ENCODE data around the gene OXCT1. TPM values are rescaled to one million over a fixed set of nuclear protein-coding genes. Genes with fewer than 3 reads are reported as not detected.

The OXCT1 gene
- 50.7 and 55.0 TPM in 2 replicates for total RNA-seq

GRCh38 chr5:41869724-41870626, at the start of gene OXCT1:
OXCT1 (minus strand) TSS chr5:41870425; CDS start chr5:41870358, 67 bp downstream.
- intact Hi-C loops (cut with micrococcal nuclease), result loop anchor here (1.0 to 10.0 kb wide), 12 partner anchors 13 to 1645 kb away; partner anchors contain the start of genes C5orf34, CCDC152, FBXO4 and RIMOC1

- intact Hi-C loops (cut with micrococcal nuclease), result no loop called here
Observed at GRCh38 chr5:41918105-41918504, 47.9 kb upstream of the OXCT1 start.

- intact Hi-C loops (cut with micrococcal nuclease), result loop anchor here (10.0 kb wide), 1 partner anchor 1234 kb away; the partner anchor contains the start of gene PTGER4
Observed at GRCh38 chr5:41908374-41909079, 38.3 kb upstream of the OXCT1 start.

GRCh38 chr5:41906151-41906550, 35.9 kb upstream of the OXCT1 start:
- intact Hi-C loops (cut with micrococcal nuclease), result loop anchor here (10.0 kb wide), 1 partner anchor 1231 kb away; the partner anchor contains the start of gene PTGER4

- intact Hi-C loops (cut with micrococcal nuclease), result loop anchor here (1.0 to 10.0 kb wide), 18 partner anchors 11 to 1699 kb away; partner anchors contain the start of genes ANXA2R, C5orf34, FBXO4 and HMGCS1
Observed at GRCh38 chr5:41903892-41904799, 33.9 kb upstream of the OXCT1 start, which contains the start of gene RIMOC1. RIMOC1 (plus strand) TSS chr5:41904344; CDS start chr5:41904368, 24 bp downstream.

- intact Hi-C loops (cut with micrococcal nuclease), result loop anchor here (5.0 to 10.0 kb wide), 3 partner anchors 1229 to 1654 kb away; partner anchors contain the start of genes HMGCS1, PAIP1 and PTGER4
Observed at GRCh38 chr5:41903382-41903891, 33.2 kb upstream of the OXCT1 start.

GRCh38 chr5:41896230-41896629, 26.0 kb upstream of the OXCT1 start:
- intact Hi-C loops (cut with micrococcal nuclease), result no loop called here

GRCh38 chr5:41893074-41893851, 23.0 kb upstream of the OXCT1 start:
- intact Hi-C loops (cut with micrococcal nuclease), result loop anchor here (1.0 to 5.0 kb wide), 4 partner anchors 8 to 34 kb away; partner anchors contain the start of genes FBXO4, OXCT1 and RIMOC1

GRCh38 chr5:41892031-41892430, 21.8 kb upstream of the OXCT1 start:
- intact Hi-C loops (cut with micrococcal nuclease), result loop anchor here (5.0 kb wide), 1 partner anchor 35 kb away; the partner anchor contains the start of gene FBXO4

GRCh38 chr5:41891066-41891707, 21.0 kb upstream of the OXCT1 start:
- intact Hi-C loops (cut with micrococcal nuclease), result loop anchor here (5.0 kb wide), 1 partner anchor 36 kb away; the partner anchor contains the start of gene FBXO4

- intact Hi-C loops (cut with micrococcal nuclease), result loop anchor here (1.0 kb wide), 1 partner anchor 8 kb away; no protein-coding TSS in a partner anchor
Observed at GRCh38 chr5:41885286-41885685, 15.1 kb upstream of the OXCT1 start.

- intact Hi-C loops (cut with micrococcal nuclease), result no loop called here
Observed at GRCh38 chr5:41883936-41884335, 13.7 kb upstream of the OXCT1 start.

GRCh38 chr5:41883243-41883642, 13.0 kb upstream of the OXCT1 start:
- intact Hi-C loops (cut with micrococcal nuclease), result no loop called here

- intact Hi-C loops (cut with micrococcal nuclease), result no loop called here
Observed at GRCh38 chr5:41882765-41883164, 12.5 kb upstream of the OXCT1 start.

- intact Hi-C loops (cut with micrococcal nuclease), result loop anchor here (10.0 kb wide), 2 partner anchors 1124 to 1246 kb away; partner anchors contain the start of genes TTC33 and ZNF131
Observed at GRCh38 chr5:41878643-41879478, 8.6 kb upstream of the OXCT1 start.

GRCh38 chr5:41878173-41878572, 7.9 kb upstream of the OXCT1 start:
- intact Hi-C loops (cut with micrococcal nuclease), result loop anchor here (10.0 kb wide), 2 partner anchors 1123 to 1247 kb away; partner anchors contain the start of genes TTC33 and ZNF131

GRCh38 chr5:41877408-41877807, 7.2 kb upstream of the OXCT1 start:
- intact Hi-C loops (cut with micrococcal nuclease), result loop anchor here (10.0 kb wide), 2 partner anchors 1123 to 1247 kb away; partner anchors contain the start of genes TTC33 and ZNF131

All from T-helper 1 cell treated with Interleukin-12 subunit alpha and Interleukin-12 subunit beta and Interleukin-4 antibody, amounts not matched to agents 30 ng/mL and 1 ng/mL, for 36 hours (primary cell).